Neural progenitor cell (in vitro differentiated cells): ENCODE data around the gene ZFP36. TPM values are rescaled to one million over a fixed set of nuclear protein-coding genes. Genes with fewer than 3 reads are reported as not detected.

ENCODE experiments used
- DNase-seq: peaks from one replicate; pipeline ENCODE4 v3.0.0-alpha.2; 2016; ENCODE audit warnings: low spot score
- H2AFZ ChIP-seq: fragments of 200-600 bp; sonication (generic); replicated peaks from 2 replicates; pipeline ENCODE4 v1.6.1; 2016; ENCODE audit warnings: antibody characterized with exemption
- H3F3A ChIP-seq: fragments of 200-600 bp; sonication (generic); 2 replicates; pipeline ENCODE4 v1.6.1; 2016; ENCODE audit warnings: antibody characterized with exemption, low read depth
- H3K27ac ChIP-seq: fragments of 200-600 bp; sonication (generic); 2 replicates; pipeline ENCODE4 v1.5.1; 2016; ENCODE audit warnings: mild to moderate bottlenecking
- H3K27me3 ChIP-seq: fragments of 200-600 bp; sonication (generic); 2 replicates; pipeline ENCODE4 v1.6.1; 2016; ENCODE audit warnings: mild to moderate bottlenecking, moderate library complexity
- H3K36me3 ChIP-seq: fragments of 200-600 bp; sonication (generic); 2 replicates; pipeline ENCODE4 v1.5.1; 2016
- H3K4me1 ChIP-seq: fragments of 200-600 bp; sonication (generic); 2 replicates; pipeline ENCODE4 v1.6.1; 2016; ENCODE audit warnings: mixed run types
- H3K4me2 ChIP-seq: fragments of 200-600 bp; sonication (generic); 2 replicates; pipeline ENCODE4 v1.6.1; 2016
- H3K4me3 ChIP-seq: fragments of 200-600 bp; sonication (generic); 2 replicates; pipeline ENCODE4 v1.5.1; 2016
- H3K79me2 ChIP-seq: fragments of 200-600 bp; sonication (generic); 2 replicates; pipeline ENCODE4 v1.6.1; 2016; ENCODE audit warnings: low read depth
- H3K9ac ChIP-seq: fragments of 200-600 bp; sonication (generic); 2 replicates; pipeline ENCODE4 v1.6.1; 2016
- H3K9me3 ChIP-seq: fragments of 200-600 bp; sonication (generic); 2 replicates; pipeline ENCODE4 v1.5.1; 2016; ENCODE audit warnings: low read depth
- H4K20me1 ChIP-seq: fragments of 200-600 bp; sonication (generic); 2 replicates; pipeline ENCODE4 v1.6.1; 2016; ENCODE audit warnings: low read depth
- H3K27ac Mint-ChIP-seq: 3 replicates; pipeline ENCODE4 v1.8.0; 2021; ENCODE audit warnings: mixed read lengths
- H3K27me3 Mint-ChIP-seq: 2 replicates; pipeline ENCODE4 v1.8.0; 2022; ENCODE audit warnings: low read depth, mild to moderate bottlenecking, inconsistent platforms, moderate library complexity, mixed read lengths; ENCODE audit not compliant: insufficient read depth
- H3K36me3 Mint-ChIP-seq: 3 replicates; pipeline ENCODE4 v1.8.0; 2021; ENCODE audit warnings: mixed read lengths
- H3K4me1 Mint-ChIP-seq: 3 replicates; pipeline ENCODE4 v1.8.0; 2021; ENCODE audit warnings: mixed read lengths
- H3K4me3 Mint-ChIP-seq: 3 replicates; pipeline ENCODE4 v1.8.0; 2021; ENCODE audit warnings: mild to moderate bottlenecking, moderate library complexity, mixed read lengths
- H3K9me3 Mint-ChIP-seq: 3 replicates; pipeline ENCODE4 v1.8.0; 2020; ENCODE audit warnings: mixed read lengths
- CTCF ChIP-seq: fragments of 200-600 bp; sonication (generic); IDR thresholded peaks from 2 replicates; pipeline ENCODE4 v1.5.1; 2017; ENCODE audit warnings: antibody characterized with exemption, mild to moderate bottlenecking
- EZH2 ChIP-seq: fragments of 200-600 bp; sonication (generic); IDR thresholded peaks from 2 replicates; pipeline ENCODE4 v1.6.1; 2017; ENCODE audit warnings: antibody characterized with exemption, mild to moderate bottlenecking, moderate library complexity
- EZH2phosphoT487 ChIP-seq: fragments of 200-600 bp; sonication (generic); IDR thresholded peaks from 2 replicates; pipeline ENCODE4 v1.6.1; 2017; ENCODE audit warnings: antibody characterized with exemption
- total RNA-seq: library from RNA; depleted of rRNA; stranded (reverse); fragments of >200 nt; gene quantifications from 2 replicates; pipeline ENCODE4 v1.2.3, GENCODE V29; 2015; ENCODE audit warnings: low replicate concordance

Gene ZFP36
- total RNA-seq, 1 donor from 2014 or later, result not detected

- Histone ChIP-seq H3K9ac (no peak overlapping the region), H3K9me3 (no peaks in the 10 kb centered on the region), H3K4me1 (peaks cover 22% of the 10 kb centered on the region), H3K27ac (no peak overlapping the region), H3K79me2 (peaks cover 7% of the 10 kb centered on the region), H4K20me1 (peaks cover 8% of the 10 kb centered on the region), H3K36me3 (no peaks in the 10 kb centered on the region), H2AFZ (no peak overlapping the region), H3F3A (peaks cover 58% of the 10 kb centered on the region), H3K27me3 (peaks cover 31% of the 10 kb centered on the region), H3K4me3 (no peak overlapping the region), H3K4me2 (peak overlapping the region; percentile 87)
- Mint-ChIP-seq H3K27ac (no peak overlapping the region), H3K4me1 (peaks cover 40% of the 10 kb centered on the region), H3K27me3 (peaks cover 31% of the 10 kb centered on the region), H3K9me3 (peaks cover 4% of the 10 kb centered on the region), H3K4me3 (peak overlapping the region; percentile 81), H3K36me3 (peaks cover 3% of the 10 kb centered on the region)
- peak; percentile 26 for DNase-seq
- no peak for TF ChIP-seq EZH2phosphoT487
- no peak for TF ChIP-seq CTCF
- TF ChIP-seq EZH2, result no peak
These were observed 2.0 kb downstream of the ZFP36 start for GRCh38 chr19:39408392-39409207.

GRCh38 chr19:39409208-39410016, 2.8 kb downstream of the ZFP36 start:
- Histone ChIP-seq H3K79me2 (peaks cover 15% of the 10 kb centered on the region), H4K20me1 (peaks cover 14% of the 10 kb centered on the region), H3K27ac (no peak overlapping the region), H2AFZ (peak overlapping the region; percentile 30), H3K27me3 (peaks cover 31% of the 10 kb centered on the region), H3F3A (peaks cover 58% of the 10 kb centered on the region), H3K9me3 (no peaks in the 10 kb centered on the region), H3K36me3 (no peaks in the 10 kb centered on the region), H3K4me3 (peak overlapping the region; percentile 67), H3K4me2 (peak overlapping the region; percentile 87), H3K4me1 (peaks cover 18% of the 10 kb centered on the region), H3K9ac (no peak overlapping the region)
- Mint-ChIP-seq H3K9me3 (peaks cover 4% of the 10 kb centered on the region), H3K36me3 (peaks cover 5% of the 10 kb centered on the region), H3K27me3 (peaks cover 28% of the 10 kb centered on the region), H3K27ac (no peak overlapping the region), H3K4me3 (peak overlapping the region; percentile 99), H3K4me1 (peaks cover 43% of the 10 kb centered on the region)
- DNase-seq, result no peak
- TF ChIP-seq EZH2 (no peak), EZH2phosphoT487 (no peak), CTCF (no peak)

- Histone ChIP-seq H3K36me3 (no peaks in the 10 kb centered on the region), H3K9ac (no peak overlapping the region), H2AFZ (peak overlapping the region; percentile 30), H3K4me2 (peak overlapping the region; percentile 87), H3K27me3 (peaks cover 29% of the 10 kb centered on the region), H3K79me2 (peaks cover 23% of the 10 kb centered on the region), H3K9me3 (no peaks in the 10 kb centered on the region), H3K4me3 (peak overlapping the region; percentile 67), H4K20me1 (peaks cover 22% of the 10 kb centered on the region), H3K4me1 (peaks cover 26% of the 10 kb centered on the region), H3F3A (peaks cover 52% of the 10 kb centered on the region), H3K27ac (no peak overlapping the region)
- peaks cover 44% of the 10 kb centered on the region for H3K4me1 Mint-ChIP-seq
- peak; percentile 68 for DNase-seq
- TF ChIP-seq CTCF, result no peak
- no peak for TF ChIP-seq EZH2phosphoT487
- no peak for TF ChIP-seq EZH2
- H3K27me3 Mint-ChIP-seq, result peaks cover 28% of the 10 kb centered on the region
- H3K27ac Mint-ChIP-seq, result peak overlapping the region; percentile 99
- H3K4me3 Mint-ChIP-seq, result peak overlapping the region; percentile 99
- peaks cover 8% of the 10 kb centered on the region for H3K36me3 Mint-ChIP-seq
- peaks cover 4% of the 10 kb centered on the region for H3K9me3 Mint-ChIP-seq
These were observed 3.6 kb downstream of the ZFP36 start for GRCh38 chr19:39410017-39410830.
